HFFc6 (cell line): ENCODE measurements around the gene PSMB2. TPM values are rescaled to one million over a fixed set of nuclear protein-coding genes. Genes with fewer than 3 reads are reported as not detected.

Source experiments
- DNase-seq: peaks from one replicate; pipeline ENCODE4 v3.0.0-alpha.2; 2018
- H3K27ac Mint-ChIP-seq: 2 replicates; pipeline ENCODE4 v1.8.0; 2020; ENCODE audit warnings: mild to moderate bottlenecking, mixed read lengths
- H3K27me3 Mint-ChIP-seq: 2 replicates; pipeline ENCODE4 v1.8.0; 2021; ENCODE audit warnings: mild to moderate bottlenecking, moderate library complexity, mixed read lengths; ENCODE audit not compliant: insufficient read depth
- H3K36me3 Mint-ChIP-seq: 2 replicates; pipeline ENCODE4 v1.8.0; 2021; ENCODE audit warnings: low read depth, mixed read lengths
- H3K4me1 Mint-ChIP-seq: 2 replicates; pipeline ENCODE4 v1.8.0; 2020; ENCODE audit warnings: low read depth, mixed read lengths
- H3K4me3 Mint-ChIP-seq: 2 replicates; pipeline ENCODE4 v1.8.0; 2020; ENCODE audit warnings: mild to moderate bottlenecking, moderate library complexity, mixed read lengths
- H3K9me3 Mint-ChIP-seq: 2 replicates; pipeline ENCODE4 v1.8.0; 2020; ENCODE audit warnings: mild to moderate bottlenecking, mixed read lengths
- CTCF ChIP-seq: fragments of 200-600 bp; sonication (generic); IDR thresholded peaks from 2 replicates; pipeline ENCODE4 v1.5.0; 2021; ENCODE audit warnings: antibody characterized with exemption, mild to moderate bottlenecking
- total RNA-seq, 6 experiments: library from RNA; stranded (reverse); fragmentation: NEBNext Ultra II Directional; extraction: Animal tissue kit (Norgen Biotek cat#: 25700); gene quantifications; 2 replicates in 1 of 6; 3 replicates in 5 of 6; pipeline ENCODE4 v1.2.3, GENCODE V29; 2021

Gene PSMB2
- total RNA-seq, 6 experiments from 2014 or later: 80.8 to 117 (median 98.1) TPM

GRCh38 chr1:35675773-35676172 is 34.4 kb upstream of the PSMB2 start:
- no peak for DNase-seq
- H3K4me1 Mint-ChIP-seq: no peaks in the 10 kb centered on the region
- no peaks in the 10 kb centered on the region for H3K9me3 Mint-ChIP-seq
- H3K27ac Mint-ChIP-seq: no peak overlapping the region
- no peak overlapping the region for H3K4me3 Mint-ChIP-seq
- H3K36me3 Mint-ChIP-seq: no peaks in the 10 kb centered on the region
- TF ChIP-seq CTCF: no peak
- H3K27me3 Mint-ChIP-seq: peaks cover 26% of the 10 kb centered on the region

- no peak overlapping the region for H3K4me3 Mint-ChIP-seq
- no peak for TF ChIP-seq CTCF
- H3K27me3 Mint-ChIP-seq: peaks cover 24% of the 10 kb centered on the region
- H3K27ac Mint-ChIP-seq: no peak overlapping the region
- H3K36me3 Mint-ChIP-seq: no peaks in the 10 kb centered on the region
- no peaks in the 10 kb centered on the region for H3K9me3 Mint-ChIP-seq
- H3K4me1 Mint-ChIP-seq: no peaks in the 10 kb centered on the region
- DNase-seq: no peak
Measured at GRCh38 chr1:35674111-35674510, 32.8 kb upstream of the PSMB2 start.

- DNase-seq: no peak
- Mint-ChIP-seq H3K4me3 (no peak overlapping the region), H3K27ac (no peak overlapping the region; the same call in 1 of the 2 replicates), H3K36me3 (no peaks in the 10 kb centered on the region), H3K27me3 (peaks cover 33% of the 10 kb centered on the region), H3K4me1 (no peaks in the 10 kb centered on the region), H3K9me3 (no peaks in the 10 kb centered on the region)
- no peak for TF ChIP-seq CTCF
Measured at GRCh38 chr1:35672116-35672515, 30.8 kb upstream of the PSMB2 start.

- Mint-ChIP-seq H3K4me3 (no peak overlapping the region), H3K27ac (no peak overlapping the region), H3K36me3 (no peaks in the 10 kb centered on the region), H3K27me3 (peaks cover 38% of the 10 kb centered on the region), H3K9me3 (no peaks in the 10 kb centered on the region), H3K4me1 (no peaks in the 10 kb centered on the region)
- DNase-seq: no peak
- no peak for TF ChIP-seq CTCF
Measured at GRCh38 chr1:35668506-35668905, 27.2 kb upstream of the PSMB2 start.

GRCh38 chr1:35666916-35667315 is 25.6 kb upstream of the PSMB2 start:
- Mint-ChIP-seq H3K27ac (no peak overlapping the region), H3K4me3 (no peak overlapping the region), H3K4me1 (no peaks in the 10 kb centered on the region), H3K9me3 (no peaks in the 10 kb centered on the region), H3K36me3 (no peaks in the 10 kb centered on the region), H3K27me3 (peaks cover 35% of the 10 kb centered on the region)
- DNase-seq: no peak
- TF ChIP-seq CTCF: no peak

GRCh38 chr1:35666216-35666615 is 24.9 kb upstream of the PSMB2 start:
- no peaks in the 10 kb centered on the region for H3K4me1 Mint-ChIP-seq
- no peak overlapping the region for H3K27ac Mint-ChIP-seq
- no peaks in the 10 kb centered on the region for H3K36me3 Mint-ChIP-seq
- H3K27me3 Mint-ChIP-seq: peaks cover 30% of the 10 kb centered on the region
- DNase-seq: no peak
- no peaks in the 10 kb centered on the region for H3K9me3 Mint-ChIP-seq
- TF ChIP-seq CTCF: no peak
- no peak overlapping the region for H3K4me3 Mint-ChIP-seq
